GM20431 (cell line): ENCODE results near the gene KIF7.
"Not testable (repeated sequence)": the region's sequence is repeated elsewhere in the genome, so short reads cannot be mapped to it uniquely, and the experiment has no call there.

ENCODE experiments used
- in situ Hi-C: fragments of 300-500 bp; cut with MseI, MboI; formaldehyde crosslinking; loops from one replicate; pipeline ENCODE4 v1.15.0; 2020; ENCODE audit warnings: low sequenced_read_pairs; ENCODE audit not compliant: unreplicated experiment

Gene KIF7

GRCh38 chr15:89625716-89626115 is 29.6 kb downstream of the KIF7 start:
- in situ Hi-C loops: no loop called here

- in situ Hi-C loops: no loop called here
These were observed 32.1 kb downstream of the KIF7 start for GRCh38 chr15:89623165-89623564.

GRCh38 chr15:89621547-89621946 is 33.7 kb downstream of the KIF7 start:
- in situ Hi-C loops: no loop called here

- in situ Hi-C loops: no loop called here
These were observed 39.0 kb downstream of the KIF7 start for GRCh38 chr15:89616228-89616627.

GRCh38 chr15:89615135-89615534 is 40.1 kb downstream of the KIF7 start:
- in situ Hi-C loops: no loop called here

- in situ Hi-C loops: no loop called here
These were observed 41.1 kb downstream of the KIF7 start for GRCh38 chr15:89614164-89614563.

- in situ Hi-C loops: no loop called here
These were observed 42.2 kb downstream of the KIF7 start for GRCh38 chr15:89613031-89613430.

GRCh38 chr15:89611317-89611716 is 44.0 kb downstream of the KIF7 start:
- in situ Hi-C loops: no loop called here

- in situ Hi-C loops: no loop called here
These were observed 56.2 kb downstream of the KIF7 start for GRCh38 chr15:89599021-89599420.

- in situ Hi-C loops: no loop called here
These were observed 62.2 kb downstream of the KIF7 start for GRCh38 chr15:89593018-89593417.

- in situ Hi-C loops: no loop called here
These were observed 63.4 kb downstream of the KIF7 start for GRCh38 chr15:89591834-89592233.

- in situ Hi-C loops: no loop called here
These were observed 67.3 kb downstream of the KIF7 start for GRCh38 chr15:89587955-89588354.

- in situ Hi-C loops: no loop called here
These were observed 68.6 kb downstream of the KIF7 start for GRCh38 chr15:89586651-89587050.

- in situ Hi-C loops: not testable (repeated sequence)
These were observed 74.5 kb downstream of the KIF7 start for GRCh38 chr15:89580747-89581146.

GRCh38 chr15:89578146-89578545 is 77.1 kb downstream of the KIF7 start:
- in situ Hi-C loops: no loop called here
